Fibroblast of pulmonary artery (primary cell): ENCODE data around the gene C7orf57.

ENCODE experiments used
- DNase-seq: peaks from one replicate; pipeline ENCODE4 v3.0.0-alpha.2; 2010; ENCODE audit warnings: low read depth
- H3K4me3 ChIP-seq: replicated peaks from 2 replicates; pipeline ENCODE4 v1.5.1; 2011; ENCODE audit warnings: low read depth, mild to moderate bottlenecking, control low read depth, low read length, moderate library complexity
- CTCF ChIP-seq: IDR thresholded peaks from 2 replicates; pipeline ENCODE4 v1.5.1; 2011; ENCODE audit warnings: mild to moderate bottlenecking, control low read depth, low read length, inconsistent platforms; ENCODE audit errors: missing control alignments

The C7orf57 gene

GRCh38 chr7:48042636-48043035 is 7.3 kb downstream of the C7orf57 start:
- no peak overlapping the region for H3K4me3 ChIP-seq
- no peak for DNase-seq
- no peak for TF ChIP-seq CTCF

- DNase-seq = no peak
- no peak for TF ChIP-seq CTCF
- no peak overlapping the region for H3K4me3 ChIP-seq
Measured at GRCh38 chr7:48045195-48045765, 9.9 kb downstream of the C7orf57 start.

GRCh38 chr7:48046458-48046857 is 11.1 kb downstream of the C7orf57 start:
- DNase-seq = no peak
- no peak for TF ChIP-seq CTCF
- H3K4me3 ChIP-seq = no peak overlapping the region

- no peak for TF ChIP-seq CTCF
- H3K4me3 ChIP-seq = no peak overlapping the region
- no peak for DNase-seq
Measured at GRCh38 chr7:48048113-48048512, 12.8 kb downstream of the C7orf57 start.

- DNase-seq = no peak
- no peak overlapping the region for H3K4me3 ChIP-seq
- TF ChIP-seq CTCF = no peak
Measured at GRCh38 chr7:48049850-48050249, 14.5 kb downstream of the C7orf57 start.

- H3K4me3 ChIP-seq = no peak overlapping the region
- peak; percentile 75 for DNase-seq
- no peak for TF ChIP-seq CTCF
Measured at GRCh38 chr7:48052748-48053147, 17.4 kb downstream of the C7orf57 start.

- no peak for DNase-seq
- no peak for TF ChIP-seq CTCF
- no peak overlapping the region for H3K4me3 ChIP-seq
Measured at GRCh38 chr7:48053736-48054135, 18.4 kb downstream of the C7orf57 start.
